Activated CD4-positive, alpha-beta T cell treated with anti-CD3 and anti-CD28 coated beads, Interleukin-2, amount 50 U/mL, for 24 hours (primary cell): ENCODE data around the gene NUMA1.

Experiments
- DNase-seq, 2 donors: peaks; one replicate each; pipeline ENCODE4 v3.0.0-alpha.2; 2020; ENCODE audit warnings: low read depth in 1 of 2, low spot score in 1 of 2

NUMA1 gene, protein sequence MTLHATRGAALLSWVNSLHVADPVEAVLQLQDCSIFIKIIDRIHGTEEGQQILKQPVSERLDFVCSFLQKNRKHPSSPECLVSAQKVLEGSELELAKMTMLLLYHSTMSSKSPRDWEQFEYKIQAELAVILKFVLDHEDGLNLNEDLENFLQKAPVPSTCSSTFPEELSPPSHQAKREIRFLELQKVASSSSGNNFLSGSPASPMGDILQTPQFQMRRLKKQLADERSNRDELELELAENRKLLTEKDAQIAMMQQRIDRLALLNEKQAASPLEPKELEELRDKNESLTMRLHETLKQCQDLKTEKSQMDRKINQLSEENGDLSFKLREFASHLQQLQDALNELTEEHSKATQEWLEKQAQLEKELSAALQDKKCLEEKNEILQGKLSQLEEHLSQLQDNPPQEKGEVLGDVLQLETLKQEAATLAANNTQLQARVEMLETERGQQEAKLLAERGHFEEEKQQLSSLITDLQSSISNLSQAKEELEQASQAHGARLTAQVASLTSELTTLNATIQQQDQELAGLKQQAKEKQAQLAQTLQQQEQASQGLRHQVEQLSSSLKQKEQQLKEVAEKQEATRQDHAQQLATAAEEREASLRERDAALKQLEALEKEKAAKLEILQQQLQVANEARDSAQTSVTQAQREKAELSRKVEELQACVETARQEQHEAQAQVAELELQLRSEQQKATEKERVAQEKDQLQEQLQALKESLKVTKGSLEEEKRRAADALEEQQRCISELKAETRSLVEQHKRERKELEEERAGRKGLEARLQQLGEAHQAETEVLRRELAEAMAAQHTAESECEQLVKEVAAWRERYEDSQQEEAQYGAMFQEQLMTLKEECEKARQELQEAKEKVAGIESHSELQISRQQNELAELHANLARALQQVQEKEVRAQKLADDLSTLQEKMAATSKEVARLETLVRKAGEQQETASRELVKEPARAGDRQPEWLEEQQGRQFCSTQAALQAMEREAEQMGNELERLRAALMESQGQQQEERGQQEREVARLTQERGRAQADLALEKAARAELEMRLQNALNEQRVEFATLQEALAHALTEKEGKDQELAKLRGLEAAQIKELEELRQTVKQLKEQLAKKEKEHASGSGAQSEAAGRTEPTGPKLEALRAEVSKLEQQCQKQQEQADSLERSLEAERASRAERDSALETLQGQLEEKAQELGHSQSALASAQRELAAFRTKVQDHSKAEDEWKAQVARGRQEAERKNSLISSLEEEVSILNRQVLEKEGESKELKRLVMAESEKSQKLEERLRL (N-terminal part only)

DNA sequence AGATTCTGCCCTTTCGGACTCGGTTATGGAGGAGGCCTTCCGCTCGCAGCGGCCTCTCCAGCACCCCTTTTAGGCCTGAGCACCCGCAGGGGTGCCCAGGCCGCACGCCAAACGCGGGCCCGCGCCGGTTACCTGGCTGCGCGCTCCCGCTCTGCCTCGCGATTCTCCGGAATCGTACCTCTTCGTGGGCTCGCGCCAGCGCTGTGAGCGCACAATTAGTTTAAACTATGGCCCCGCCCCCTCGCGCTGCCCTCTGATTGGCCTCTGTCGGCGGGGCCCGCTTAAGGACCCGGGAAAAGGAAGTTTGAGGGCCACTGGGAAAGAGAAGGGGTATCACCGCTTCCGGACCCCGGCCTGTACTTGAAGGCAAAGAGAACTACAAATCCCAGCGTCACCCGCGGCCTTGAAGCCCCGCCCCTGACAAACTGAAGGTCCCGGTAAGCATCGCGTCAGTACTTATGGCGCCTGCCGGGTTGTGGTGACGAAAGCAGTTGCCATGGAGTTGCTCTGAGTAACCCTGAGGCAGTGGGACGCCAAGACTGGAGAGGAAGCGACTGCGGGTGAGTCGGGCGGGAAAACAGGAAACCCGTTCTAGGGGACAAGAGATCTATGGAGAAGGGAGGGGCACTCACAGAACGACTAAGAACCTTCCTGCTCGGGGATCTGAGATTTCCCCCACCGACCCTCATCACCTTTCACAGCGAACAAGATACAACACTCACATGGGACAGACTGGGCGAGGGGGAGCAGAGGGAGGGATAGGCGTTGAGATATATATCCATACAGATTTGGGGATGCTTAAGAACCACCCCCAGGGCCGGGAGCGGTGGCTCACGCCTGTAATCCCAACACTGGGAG lies at the start of gene NUMA1, which contains the start of gene LRRC51:
Gene NUMA1 (minus strand): TSS at position 217 of the 858 bp plus-strand sequence. CDS start 44,599 bp downstream, outside the sequence.
Gene LRRC51 (plus strand): TSS at position 525 of the 858 bp plus-strand sequence. CDS start 8,234 bp downstream, outside the sequence.
- peak; percentile 96 to 99 for DNase-seq

DNA sequence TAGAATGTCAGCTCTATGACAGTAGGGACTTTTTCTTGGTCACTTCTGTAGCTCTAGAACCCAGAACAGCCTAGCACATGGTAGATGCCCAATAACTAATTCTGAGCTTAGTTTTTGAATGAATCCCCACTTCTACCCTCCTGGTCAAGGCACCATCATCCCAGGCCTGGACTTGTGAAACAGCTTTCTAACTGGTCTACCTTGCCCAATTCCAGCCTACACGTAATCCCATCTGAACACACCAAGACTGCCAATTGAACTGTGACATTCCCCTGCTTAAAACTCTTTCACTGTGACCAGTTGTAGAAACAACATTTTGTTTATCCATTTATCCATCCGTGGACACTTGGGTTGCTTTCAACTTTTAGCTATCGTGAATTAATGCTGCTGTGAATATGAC lies 49.0 kb upstream of the NUMA1 start:
- DNase-seq, result no peak

DNA sequence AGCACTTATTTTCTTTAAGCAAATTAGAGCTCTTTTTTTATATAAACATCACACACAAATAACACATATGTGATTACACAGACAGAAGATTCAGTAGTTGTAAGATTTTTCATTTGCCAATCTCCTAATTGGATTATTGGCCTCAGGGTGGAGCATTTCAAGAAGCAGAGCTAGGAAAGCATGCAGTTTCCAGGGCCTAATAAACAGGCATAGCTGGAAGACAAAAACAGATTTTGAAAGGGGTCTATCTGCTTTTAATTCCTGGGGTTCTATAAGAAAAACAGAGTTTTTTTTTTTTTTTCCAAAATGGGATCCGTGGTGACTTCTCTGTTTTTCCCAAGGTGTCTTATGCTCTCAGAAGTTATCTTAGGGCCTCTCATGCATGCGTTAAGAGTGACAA lies 47.6 kb upstream of the NUMA1 start:
- DNase-seq, result no peak

DNA sequence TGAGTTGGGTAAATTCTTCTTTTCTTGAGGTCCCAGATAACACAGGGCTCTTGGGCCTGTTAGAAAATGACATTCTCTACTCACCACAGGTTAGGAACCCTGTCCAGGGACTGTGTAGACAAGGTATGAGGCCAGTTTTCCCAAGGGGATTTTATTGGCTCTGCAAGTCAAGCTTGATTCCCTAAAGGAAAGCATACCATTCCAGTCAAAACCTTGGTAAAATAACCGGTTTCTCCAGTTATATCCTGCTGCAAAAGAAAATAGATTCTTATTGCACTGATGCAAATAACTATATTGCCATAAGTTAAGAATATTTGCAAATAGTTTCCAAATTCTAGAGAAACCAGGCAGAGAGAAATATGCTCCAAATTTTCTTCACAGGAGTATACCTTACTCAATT lies 45.6 kb upstream of the NUMA1 start:
- DNase-seq, result no peak

DNA sequence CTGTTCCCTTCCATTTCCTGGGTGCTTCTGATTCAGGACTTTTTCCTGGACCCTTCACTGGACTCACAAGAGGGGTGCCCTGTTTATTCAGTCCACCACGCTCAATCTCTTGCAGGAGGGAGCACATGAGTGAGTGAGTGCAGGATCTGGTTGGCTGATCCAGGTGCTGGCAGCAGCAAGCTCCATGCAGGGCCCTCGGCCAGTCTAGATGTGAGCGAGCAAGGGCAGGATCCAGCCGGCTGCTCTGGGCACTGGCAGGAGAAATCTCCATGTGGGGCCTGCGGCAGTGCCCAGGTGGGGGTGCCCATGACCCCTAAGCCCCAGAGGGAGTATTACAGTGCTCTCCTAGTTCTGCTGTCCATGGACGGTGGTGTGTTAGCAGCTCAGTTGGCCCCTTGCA lies 43.7 kb upstream of the NUMA1 start:
- no peak for DNase-seq

DNA sequence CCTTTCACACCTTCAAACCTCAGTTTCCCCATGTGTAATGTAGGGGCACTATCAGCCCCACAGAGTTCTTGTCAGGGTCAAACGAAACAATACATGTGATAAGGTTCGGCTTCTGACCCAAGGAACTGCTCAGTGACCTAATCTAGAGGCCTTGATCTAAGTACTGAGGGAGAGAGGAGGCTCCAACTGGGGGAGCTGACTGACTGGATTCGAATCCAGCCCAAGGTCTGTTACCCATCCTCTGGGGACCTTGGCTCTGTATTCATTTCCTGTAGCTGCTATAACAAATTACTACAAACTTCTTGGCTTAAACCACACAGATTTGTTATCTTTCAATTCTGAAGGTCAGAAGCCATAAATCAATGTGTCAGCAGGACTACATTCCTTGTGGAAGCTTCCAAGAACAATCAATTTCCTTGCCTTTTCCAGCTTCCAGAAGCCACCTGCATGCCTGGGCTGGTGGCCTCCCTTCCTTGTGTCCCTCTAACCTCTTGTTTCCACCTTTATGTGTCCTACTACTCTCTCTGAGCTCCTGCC lies 42.8 kb upstream of the NUMA1 start:
- DNase-seq, result no peak

DNA sequence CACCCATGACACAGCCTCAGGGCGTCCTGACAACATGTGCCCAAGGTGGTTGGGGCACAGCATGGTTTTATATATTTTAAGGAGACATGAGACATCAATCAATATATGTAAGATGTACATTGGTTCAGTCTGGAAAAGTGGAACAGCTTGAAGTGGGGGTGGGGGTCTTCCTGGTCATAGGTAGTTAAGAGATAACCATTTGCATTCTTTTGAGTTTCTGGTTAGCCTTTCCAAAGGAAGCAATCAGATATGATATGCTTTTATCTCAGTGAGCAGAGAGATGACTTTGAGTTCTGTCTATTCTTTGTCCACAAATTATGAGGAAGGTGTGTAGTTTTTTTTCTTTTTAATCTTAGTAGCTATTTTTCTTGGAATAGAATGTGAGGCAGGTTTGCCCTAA lies 42.3 kb upstream of the NUMA1 start:
- DNase-seq, result no peak

DNA sequence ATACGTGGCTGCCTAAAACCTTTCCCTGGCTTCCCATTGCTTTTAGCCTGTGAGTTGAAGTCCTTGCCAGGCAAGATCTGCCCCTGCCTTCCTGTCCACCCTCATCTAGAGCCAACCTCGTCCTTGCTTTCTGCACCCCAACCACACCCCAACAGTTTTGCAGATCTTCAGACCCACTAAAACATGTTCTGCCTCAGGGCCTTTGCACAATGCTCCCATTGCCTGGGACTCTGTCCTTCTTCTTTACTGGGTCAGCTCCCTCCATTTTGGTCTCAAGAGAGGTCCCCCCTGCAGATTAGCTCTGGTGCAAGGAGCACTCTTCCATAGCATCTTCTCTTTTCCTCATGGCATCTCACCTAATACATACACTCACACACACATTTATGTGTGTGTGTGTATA lies 40.6 kb upstream of the NUMA1 start:
- no peak for DNase-seq

DNA sequence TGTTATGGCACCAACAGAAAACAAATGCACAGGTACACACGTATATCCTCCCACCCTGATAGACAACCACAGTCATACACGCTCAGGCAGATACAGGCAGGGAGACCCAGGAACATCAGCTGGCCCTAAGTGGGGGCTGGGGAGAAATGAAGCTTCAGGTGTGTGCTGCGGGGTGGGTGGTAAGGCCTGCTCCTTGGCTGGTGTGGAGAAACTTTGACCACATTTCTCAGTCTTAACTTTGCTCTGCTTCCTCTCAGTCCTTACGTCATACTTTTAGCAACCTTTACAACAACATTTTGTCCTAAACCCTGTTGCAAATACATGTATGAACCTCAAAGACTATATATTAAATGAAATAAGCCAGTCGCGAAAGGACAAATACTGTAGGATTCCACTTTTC lies 38.9 kb upstream of the NUMA1 start:
- no peak for DNase-seq

DNA sequence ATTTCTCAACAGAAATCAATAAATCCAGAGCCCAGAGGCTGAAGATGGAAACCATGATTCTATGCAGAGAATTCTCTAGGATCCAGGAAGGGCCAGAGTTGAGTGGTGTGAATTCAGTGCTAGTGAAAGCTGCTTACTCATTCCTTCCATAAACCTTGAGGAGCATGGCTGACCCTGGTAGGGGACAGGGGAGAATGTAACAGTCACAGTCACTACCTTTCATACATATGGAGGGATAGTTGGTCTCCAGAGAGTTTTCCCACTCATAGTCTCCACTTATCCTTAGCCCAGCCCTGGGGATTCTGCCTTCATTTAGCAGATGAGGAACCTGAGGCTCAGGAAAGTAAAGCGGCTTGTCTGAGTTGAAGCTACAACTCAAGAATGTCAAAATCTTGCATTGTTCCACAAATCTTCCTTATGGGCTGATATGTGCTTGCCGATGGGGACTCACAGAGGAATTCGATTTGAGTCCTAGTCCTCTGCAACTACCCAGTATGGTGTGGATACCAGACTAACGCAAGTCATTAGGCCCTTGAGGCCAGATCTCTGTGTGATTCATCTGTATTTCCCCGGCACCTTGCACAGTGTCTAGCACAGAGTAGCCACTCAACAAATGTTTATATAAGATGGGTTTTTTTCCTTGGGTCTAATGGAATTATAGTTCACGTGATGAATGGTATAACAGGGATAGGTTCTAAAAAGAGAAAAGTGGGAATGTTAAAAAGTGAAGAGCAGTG lies 35.8 kb upstream of the NUMA1 start:
- DNase-seq, result no peak

DNA sequence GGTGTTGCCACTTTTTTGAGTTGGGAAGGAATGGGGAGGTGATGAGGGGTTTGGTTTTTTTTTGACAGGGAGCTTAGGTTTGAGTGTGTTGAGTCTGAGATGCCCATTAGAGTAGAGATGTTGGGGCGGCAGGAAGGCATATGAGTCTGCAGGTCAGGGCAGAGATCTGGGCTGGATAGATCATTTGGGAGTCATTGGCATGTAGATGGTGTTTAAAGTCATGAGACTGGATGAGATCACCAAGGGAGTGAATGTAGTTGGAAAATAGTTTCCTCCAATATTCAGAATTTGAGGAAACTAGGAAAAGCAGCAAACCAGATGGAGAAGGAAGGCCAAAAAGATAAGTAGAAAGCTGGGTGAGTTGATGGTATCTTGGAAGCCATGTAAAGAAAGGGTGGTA lies 34.2 kb upstream of the NUMA1 start:
- DNase-seq, result no peak

DNA sequence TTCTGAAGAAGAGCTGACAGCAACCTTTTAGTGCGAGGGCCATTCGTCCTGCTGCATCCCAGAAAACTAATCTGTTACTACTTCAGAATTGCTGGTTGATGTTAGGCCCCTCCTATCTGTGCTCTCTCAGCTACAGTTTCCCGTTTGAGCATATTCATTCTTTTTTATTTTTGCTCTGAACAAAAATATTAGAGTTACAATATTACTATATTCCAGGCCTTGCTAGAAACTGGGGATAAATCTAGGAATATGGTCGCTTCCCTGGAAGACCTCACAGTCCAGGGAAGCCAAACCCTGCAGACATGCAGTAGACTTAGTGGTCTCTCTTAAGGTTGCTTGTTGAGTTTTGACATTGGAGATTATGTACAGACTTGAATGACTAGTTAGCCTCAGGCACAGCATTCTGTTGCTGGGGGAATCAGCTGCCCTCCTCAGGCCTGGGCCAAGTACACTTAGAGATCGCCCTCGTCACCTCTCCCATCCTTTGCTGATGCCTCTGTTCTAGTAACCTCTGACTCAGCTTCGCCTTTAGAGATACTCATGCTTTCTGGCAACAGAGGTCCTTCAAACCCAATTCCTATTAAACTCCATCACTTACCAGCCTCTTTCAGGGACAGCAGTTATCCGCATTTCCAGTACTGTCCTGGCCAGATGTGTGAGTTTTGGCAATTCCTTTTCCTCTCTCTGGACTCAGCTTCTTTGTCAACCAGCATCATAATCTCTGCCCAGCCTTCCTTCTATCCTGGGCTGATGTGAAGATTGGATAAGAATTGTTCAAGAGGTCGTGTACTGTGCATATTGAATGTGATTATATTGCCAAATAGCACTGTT lies 32.9 kb upstream of the NUMA1 start:
- DNase-seq, result no peak

DNA sequence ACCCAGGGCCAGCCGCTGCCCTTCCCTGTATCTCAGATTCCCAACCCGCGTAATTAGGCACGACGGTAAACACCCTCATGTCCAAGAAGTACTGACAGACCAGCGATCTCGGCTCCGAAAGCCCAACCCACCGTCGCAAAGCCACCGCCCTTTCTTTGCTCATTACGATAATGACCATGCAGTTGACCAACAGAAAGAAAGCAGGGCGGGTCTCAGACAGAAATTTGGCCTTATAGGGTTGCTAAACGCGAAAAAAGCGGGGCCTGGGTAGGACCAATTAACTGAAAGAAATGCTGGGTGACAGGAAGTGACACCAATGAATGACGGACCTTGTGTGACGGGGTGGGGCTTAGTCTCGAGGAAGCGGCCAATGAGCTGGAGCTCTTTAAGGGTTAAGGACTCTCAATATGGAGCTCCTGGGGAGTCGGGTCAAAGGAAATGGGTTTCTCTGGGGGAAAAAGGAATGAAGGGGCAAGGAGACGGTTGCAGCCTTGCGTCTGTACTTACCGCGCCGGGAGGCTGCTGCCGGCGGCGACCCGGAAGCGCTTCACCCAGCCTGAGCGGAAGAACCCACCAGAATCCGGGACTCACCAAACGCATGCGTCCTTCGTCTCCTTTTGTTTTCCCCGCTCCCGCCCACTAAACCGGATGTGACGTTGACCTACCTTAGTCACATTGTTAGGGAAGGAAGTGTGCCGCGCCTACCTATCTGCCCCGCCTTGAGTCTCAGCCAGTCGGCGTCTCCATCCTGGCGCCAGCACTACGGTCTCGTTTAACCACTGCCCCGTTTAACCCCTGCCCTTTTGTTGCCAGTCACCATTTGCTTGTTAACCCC lies 32.0 kb upstream of the NUMA1 start, which contains the start of gene ANAPC15:
Gene ANAPC15 (minus strand): TSS at position 553 of the 835 bp plus-strand sequence. CDS start 1,419 bp downstream, outside the sequence.
- peak; percentile 98 to 100 for DNase-seq

DNA sequence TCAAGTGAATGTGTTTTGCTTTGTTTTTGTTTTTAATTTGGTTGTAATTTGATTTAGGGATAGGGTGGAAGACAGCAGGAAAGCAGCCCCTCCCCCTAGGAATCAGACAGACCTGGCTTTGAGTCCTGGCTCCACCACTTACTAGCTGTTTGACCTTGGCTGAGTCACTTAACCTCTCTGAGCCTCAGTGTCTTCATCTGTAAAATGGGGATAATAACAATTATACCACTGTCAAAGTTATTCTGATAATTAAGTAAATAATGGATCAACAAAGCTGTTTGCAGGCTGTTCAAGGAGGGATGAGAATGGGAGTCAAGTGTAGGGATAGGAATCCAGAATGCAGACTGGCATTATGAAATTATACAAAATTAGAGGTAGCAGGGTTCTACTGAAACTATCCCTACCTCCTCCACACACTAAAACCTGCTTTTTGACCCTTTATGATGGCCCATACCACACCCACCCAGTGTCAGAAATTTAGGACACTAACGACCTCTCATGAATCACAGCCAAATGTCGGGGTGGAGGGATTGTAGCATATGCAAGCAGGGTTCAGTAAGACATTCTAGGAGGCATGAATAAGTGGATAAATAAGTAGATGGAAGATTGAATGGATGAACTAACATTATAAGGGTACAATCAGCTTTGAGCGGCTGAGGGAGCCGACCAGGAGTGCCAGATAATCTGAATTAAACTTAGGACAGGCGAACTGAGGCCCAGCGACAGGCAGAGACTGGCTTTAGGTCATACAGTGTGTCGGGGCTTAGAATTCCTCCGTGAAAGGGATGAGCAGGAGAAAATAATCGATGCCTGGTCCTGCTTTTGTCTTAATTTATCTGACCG lies 31.2 kb upstream of the NUMA1 start:
- no peak for DNase-seq

DNA sequence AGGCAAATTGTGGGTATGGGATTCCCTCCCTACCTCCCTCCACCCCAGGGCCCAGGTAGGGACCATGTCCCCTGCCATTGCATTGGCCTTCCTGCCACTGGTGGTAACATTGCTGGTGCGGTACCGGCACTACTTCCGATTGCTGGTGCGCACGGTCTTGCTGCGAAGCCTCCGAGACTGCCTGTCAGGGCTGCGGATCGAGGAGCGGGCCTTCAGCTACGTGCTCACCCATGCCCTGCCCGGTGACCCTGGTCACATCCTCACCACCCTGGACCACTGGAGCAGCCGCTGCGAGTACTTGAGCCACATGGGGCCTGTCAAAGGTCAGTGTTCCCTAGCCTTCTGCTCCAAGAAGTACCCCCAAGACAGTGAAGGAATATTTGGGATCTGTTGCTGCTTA lies 25.5 kb upstream of the NUMA1 start, which contains the start of gene TOMT:
Gene TOMT (plus strand): TSS at position 37 of the 400 bp plus-strand sequence. CDS start 28 bp downstream, at position 65.
- DNase-seq, result no peak

DNA sequence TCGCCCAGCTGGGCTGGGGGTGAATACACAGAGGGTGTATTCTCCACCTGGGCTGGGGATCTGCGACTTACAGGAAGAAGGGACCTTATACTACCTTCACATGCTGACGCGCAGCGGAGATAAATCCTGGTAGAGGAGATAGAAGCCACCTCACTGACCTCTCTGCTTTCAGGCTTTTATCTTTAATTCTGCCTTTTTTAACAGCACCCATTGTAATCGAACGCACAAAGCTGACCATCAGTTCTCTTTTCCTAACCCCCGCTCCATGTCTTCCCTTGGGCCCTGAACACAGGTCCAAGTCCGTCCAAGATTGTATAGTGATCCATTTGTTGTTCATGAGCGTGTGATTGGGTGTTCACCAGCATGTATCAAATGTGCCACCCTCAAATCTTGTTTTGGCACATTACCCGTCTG lies 23.4 kb upstream of the NUMA1 start:
- no peak for DNase-seq
